GM18511 (cell line): Measurements from ENCODE around the gene EYS.

Source experiments
- ATAC-seq: cut with Tn5 transposase; IDR thresholded peaks from one replicate; pipeline ENCODE4 v1.9.1; 2021; ENCODE audit warnings: mild to moderate bottlenecking, moderate library complexity; ENCODE audit not compliant: unreplicated experiment

EYS gene

GRCh38 chr6:64383277-64383676 lies 1323.7 kb downstream of the EYS start:
- no peak for ATAC-seq

GRCh38 chr6:64376394-64376793 lies 1330.6 kb downstream of the EYS start:
- ATAC-seq, result no peak

- no peak for ATAC-seq
Observed at GRCh38 chr6:64357430-64357829, 1349.6 kb downstream of the EYS start.

- ATAC-seq, result no peak
Observed at GRCh38 chr6:64347411-64347810, 1359.6 kb downstream of the EYS start.

- ATAC-seq, result no peak
Observed at GRCh38 chr6:64335195-64335594, 1371.8 kb downstream of the EYS start.

GRCh38 chr6:64334636-64335035 lies 1372.4 kb downstream of the EYS start:
- ATAC-seq, result no peak

- peak; percentile 58 for ATAC-seq
Observed at GRCh38 chr6:64330694-64331307, 1376.2 kb downstream of the EYS start.

- no peak for ATAC-seq
Observed at GRCh38 chr6:64326939-64327338, 1380.1 kb downstream of the EYS start.

- ATAC-seq, result no peak
Observed at GRCh38 chr6:64325093-64325492, 1381.9 kb downstream of the EYS start.

GRCh38 chr6:64310214-64310613 lies 1396.8 kb downstream of the EYS start:
- no peak for ATAC-seq

- ATAC-seq, result no peak
Observed at GRCh38 chr6:64301307-64302236, 1405.5 kb downstream of the EYS start.

GRCh38 chr6:64299176-64299575 lies 1407.8 kb downstream of the EYS start:
- ATAC-seq, result no peak

GRCh38 chr6:64294034-64294433 lies 1413.0 kb downstream of the EYS start:
- ATAC-seq, result no peak

GRCh38 chr6:64293298-64293697 lies 1413.7 kb downstream of the EYS start:
- no peak for ATAC-seq

- no peak for ATAC-seq
Observed at GRCh38 chr6:64290867-64291266, 1416.2 kb downstream of the EYS start.

- ATAC-seq, result no peak
Observed at GRCh38 chr6:64289931-64290330, 1417.1 kb downstream of the EYS start.

- no peak for ATAC-seq
Observed at GRCh38 chr6:64288351-64288750, 1418.7 kb downstream of the EYS start.

GRCh38 chr6:64281167-64281566 lies 1425.9 kb downstream of the EYS start:
- no peak for ATAC-seq

- ATAC-seq, result no peak
Observed at GRCh38 chr6:64280569-64280968, 1426.5 kb downstream of the EYS start.

- ATAC-seq, result no peak
Observed at GRCh38 chr6:64270083-64270482, 1436.9 kb downstream of the EYS start.

- ATAC-seq, result peak; percentile 80
Observed at GRCh38 chr6:64266351-64266821, 1440.6 kb downstream of the EYS start.

GRCh38 chr6:64263778-64264177 lies 1443.2 kb downstream of the EYS start:
- ATAC-seq, result no peak
